H9 (cell line): ENCODE measurements around the gene MAST4. TPM values are rescaled to one million over a fixed set of nuclear protein-coding genes. Genes with fewer than 3 reads are reported as not detected.

Source experiments
- DNase-seq: peaks from one replicate; pipeline ENCODE4 v3.0.0-alpha.2; 2017
- H2AFZ ChIP-seq: one replicate; pipeline ENCODE4 v1.6.1; 2013; ENCODE audit warnings: mild to moderate bottlenecking, low read length, control low read depth, moderate library complexity
- H2AK5ac ChIP-seq: 2 replicates; pipeline ENCODE4 v1.6.1; 2013; ENCODE audit warnings: low read length, control low read depth, mixed read lengths; ENCODE audit not compliant: insufficient read length
- H2BK120ac ChIP-seq: one replicate; pipeline ENCODE4 v1.6.1; 2013; ENCODE audit warnings: low read depth, mild to moderate bottlenecking, low read length, control low read depth, inconsistent platforms; ENCODE audit not compliant: poor library complexity, severe bottlenecking
- H2BK12ac ChIP-seq: 2 replicates; pipeline ENCODE4 v1.6.1; 2013; ENCODE audit warnings: low read length, control low read depth, mixed read lengths, low read depth; ENCODE audit not compliant: insufficient read length
- H2BK15ac ChIP-seq: 2 replicates; pipeline ENCODE4 v1.6.1; 2013; ENCODE audit warnings: low read depth, low read length, control low read depth
- H2BK20ac ChIP-seq: one replicate; pipeline ENCODE4 v1.6.1; 2013; ENCODE audit warnings: low read depth, mild to moderate bottlenecking, low read length, control low read depth, inconsistent platforms; ENCODE audit not compliant: poor library complexity, severe bottlenecking
- H2BK5ac ChIP-seq: 2 replicates; pipeline ENCODE4 v1.6.1; 2013; ENCODE audit warnings: low read length, control low read depth, mixed read lengths; ENCODE audit not compliant: insufficient read length
- H3K14ac ChIP-seq: 2 replicates; pipeline ENCODE4 v1.6.1; 2013; ENCODE audit warnings: low read length, control low read depth; ENCODE audit not compliant: insufficient read depth
- H3K18ac ChIP-seq: 2 replicates; pipeline ENCODE4 v1.6.1; 2013; ENCODE audit warnings: low read depth, mild to moderate bottlenecking, mixed read lengths, low read length, control low read depth; ENCODE audit not compliant: insufficient read length
- H3K23ac ChIP-seq: 2 replicates; pipeline ENCODE4 v1.6.1; 2013; ENCODE audit warnings: low read length, control low read depth, mixed read lengths, low read depth; ENCODE audit not compliant: insufficient read length
- H3K23me2 ChIP-seq: 2 replicates; pipeline ENCODE4 v1.6.1; 2013; ENCODE audit warnings: low read depth, mild to moderate bottlenecking, mixed read lengths, low read length, control low read depth; ENCODE audit not compliant: insufficient read length, poor library complexity, severe bottlenecking
- H3K27ac ChIP-seq: 2 replicates; pipeline ENCODE4 v1.5.1; 2013; ENCODE audit warnings: low read length, control low read depth, mixed read lengths, low read depth; ENCODE audit not compliant: insufficient read length
- H3K27me3 ChIP-seq: 2 replicates; pipeline ENCODE4 v1.6.1; 2013; ENCODE audit warnings: low read length, control low read depth, inconsistent platforms; ENCODE audit not compliant: insufficient read depth
- H3K4ac ChIP-seq: 2 replicates; pipeline ENCODE4 v1.6.1; 2013; ENCODE audit warnings: low read depth, mild to moderate bottlenecking, control low read depth, inconsistent platforms, low read length, moderate library complexity
- H3K4me1 ChIP-seq: 2 replicates; pipeline ENCODE4 v1.6.1; 2013; ENCODE audit warnings: low read length, control low read depth, inconsistent platforms; ENCODE audit not compliant: insufficient read depth
- H3K4me2 ChIP-seq: 2 replicates; pipeline ENCODE4 v1.6.1; 2013; ENCODE audit warnings: low read length, control low read depth, mixed read lengths; ENCODE audit not compliant: insufficient read length, insufficient read depth
- H3K56ac ChIP-seq: 2 replicates; pipeline ENCODE4 v1.6.1; 2013; ENCODE audit warnings: low read depth, mild to moderate bottlenecking, mixed read lengths, low read length, control low read depth; ENCODE audit not compliant: insufficient read length
- H3K79me1 ChIP-seq: 2 replicates; pipeline ENCODE4 v1.6.1; 2013; ENCODE audit warnings: low read depth, mild to moderate bottlenecking, moderate library complexity, low read length, control low read depth, inconsistent platforms; ENCODE audit not compliant: insufficient read depth, poor library complexity, severe bottlenecking
- H3K79me2 ChIP-seq: 2 replicates; pipeline ENCODE4 v1.6.1; 2013; ENCODE audit warnings: low read length, control low read depth, inconsistent platforms; ENCODE audit not compliant: insufficient read depth
- H3K9ac ChIP-seq: 2 replicates; pipeline ENCODE4 v1.6.1; 2013; ENCODE audit warnings: low read length, control low read depth, mixed read lengths; ENCODE audit not compliant: insufficient read length; ENCODE audit errors: extremely low read depth
- H3K9me3 ChIP-seq: one replicate; pipeline ENCODE4 v1.6.1; 2013; ENCODE audit warnings: low read depth, low read length, inconsistent platforms; ENCODE audit not compliant: control insufficient read depth
- H3T11ph ChIP-seq: one replicate; pipeline ENCODE4 v1.6.1; 2013; ENCODE audit warnings: mild to moderate bottlenecking, low read length, control low read depth, inconsistent platforms
- H4K20me1 ChIP-seq: one replicate; pipeline ENCODE4 v1.6.1; 2013; ENCODE audit not compliant: control insufficient read depth, insufficient read length, insufficient read depth
- H4K5ac ChIP-seq: 2 replicates; pipeline ENCODE4 v1.6.1; 2013; ENCODE audit warnings: low read depth, mild to moderate bottlenecking, mixed read lengths, low read length, control low read depth; ENCODE audit not compliant: insufficient read length
- H4K8ac ChIP-seq: replicated peaks from 2 replicates; pipeline ENCODE4 v1.6.1; 2013; ENCODE audit warnings: low read length, control low read depth, mixed read lengths, low read depth; ENCODE audit not compliant: insufficient read length
- H4K91ac ChIP-seq: 2 replicates; pipeline ENCODE4 v1.6.1; 2013; ENCODE audit warnings: low read depth, mild to moderate bottlenecking, moderate library complexity, mixed read lengths, low read length, control low read depth; ENCODE audit not compliant: insufficient read length
- H3K27ac Mint-ChIP-seq, 3 experiments: 2 replicates in 2 of 3; 3 replicates in 1 of 3; pipeline ENCODE4 v1.8.0; 2020 to 2021; ENCODE audit warnings: mixed read lengths in 3 of 3, mild to moderate bottlenecking in 1 of 3, moderate library complexity in 1 of 3
- H3K27me3 Mint-ChIP-seq: 2 replicates; pipeline ENCODE4 v1.8.0; 2021; ENCODE audit warnings: low read depth, mild to moderate bottlenecking, moderate library complexity, mixed read lengths
- H3K36me3 Mint-ChIP-seq, 3 experiments: 2 replicates in 2 of 3; 3 replicates in 1 of 3; pipeline ENCODE4 v1.8.0; 2020 to 2021; ENCODE audit warnings: low read depth in 3 of 3, mixed read lengths in 3 of 3; ENCODE audit not compliant: insufficient read depth in 1 of 3
- H3K4me1 Mint-ChIP-seq, 2 experiments: 2 replicates each; pipeline ENCODE4 v1.8.0; 2020; ENCODE audit warnings: mixed read lengths in 2 of 2
- H3K4me3 Mint-ChIP-seq, 2 experiments: 2 replicates in 1 of 2; 3 replicates in 1 of 2; pipeline ENCODE4 v1.8.0; 2020 to 2021; ENCODE audit warnings: mild to moderate bottlenecking in 2 of 2, mixed read lengths in 2 of 2, moderate library complexity in 1 of 2
- H3K9me3 Mint-ChIP-seq, 2 experiments: 2 replicates in 1 of 2; 3 replicates in 1 of 2; pipeline ENCODE4 v1.8.0; 2020; ENCODE audit warnings: mild to moderate bottlenecking in 2 of 2, mixed read lengths in 2 of 2, moderate library complexity in 1 of 2
- CTCF ChIP-seq: fragments of 200-600 bp; sonication (generic); conservative IDR thresholded peaks from 3 replicates; pipeline ENCODE4 v1.8.0; 2021; ENCODE audit warnings: antibody characterized with exemption, mild to moderate bottlenecking
- total RNA-seq: library from RNA; stranded (reverse); gene quantifications from 2 replicates; pipeline ENCODE4 v1.2.1, GENCODE V29; 2021

The MAST4 gene
- total RNA-seq, 1 experiment from 2014 or later, result 3.7 TPM

- Histone ChIP-seq H3K79me2 (no peaks in the 10 kb centered on the region), H3K23me2 (no peaks in the 10 kb centered on the region), H2BK15ac (no peak overlapping the region), H3K9me3 (no peaks in the 10 kb centered on the region), H3K27me3 (no peaks in the 10 kb centered on the region), H3K14ac (no peak overlapping the region), H4K91ac (no peak overlapping the region), H2AK5ac (no peak overlapping the region), H3K4me1 (no peaks in the 10 kb centered on the region), H4K8ac (no peak overlapping the region), H3T11ph (no peak overlapping the region), H4K20me1 (no peaks in the 10 kb centered on the region), H3K9ac (no peak overlapping the region), H3K18ac (no peak overlapping the region), H4K5ac (no peak overlapping the region), H3K4me2 (no peak overlapping the region), H3K27ac (no peak overlapping the region), H3K4ac (no peak overlapping the region), H2BK20ac (no peak overlapping the region), H3K79me1 (no peaks in the 10 kb centered on the region), H2BK5ac (no peak overlapping the region), H2BK120ac (no peak overlapping the region), H3K56ac (no peak overlapping the region), H2AFZ (no peak overlapping the region), H2BK12ac (no peak overlapping the region), H3K23ac (no peak overlapping the region)
- no peaks in the 10 kb centered on the region for H3K27me3 Mint-ChIP-seq
- no peak for DNase-seq
- no peak overlapping the region for H3K27ac Mint-ChIP-seq
- TF ChIP-seq CTCF, result no peak
- no peaks in the 10 kb centered on the region for H3K36me3 Mint-ChIP-seq
- no peaks in the 10 kb centered on the region for H3K9me3 Mint-ChIP-seq
- no peak overlapping the region for H3K4me3 Mint-ChIP-seq
- peaks cover 5 to 6% of the 10 kb centered on the region in 2 experiments for H3K4me1 Mint-ChIP-seq
Measured at GRCh38 chr5:66993448-66993847, 397.3 kb downstream of the MAST4 start.
